PFSK-1 (cell line): ENCODE measurements around the gene PRPH2.

Experiments used
- POLR2AphosphoS5 ChIP-seq: IDR thresholded peaks from 2 replicates; pipeline ENCODE4 v1.6.1; 2012; ENCODE audit warnings: low read depth, mild to moderate bottlenecking, control low read depth, low read length, moderate library complexity
- TAF1 ChIP-seq: IDR thresholded peaks from 2 replicates; pipeline ENCODE4 v1.6.1; 2012; ENCODE audit warnings: low read length, control low read depth, borderline replicate concordance; ENCODE audit not compliant: insufficient read depth

- no peak for TF ChIP-seq POLR2AphosphoS5
- no peak for TF ChIP-seq TAF1
These were observed 18.3 kb upstream of the PRPH2 start for GRCh38 chr6:42740725-42741124.
